K562 (cell line): ENCODE data around the gene ITGBL1. TPM values are rescaled to one million over a fixed set of nuclear protein-coding genes. Genes with fewer than 3 reads are reported as not detected.

Experiments used
- ATAC-seq: fragments of 200-7000 bp; cut with Tn5 transposase; 3 replicates; pipeline ENCODE4 v1.9.1; 2020; ENCODE audit warnings: moderate library complexity
- BruUV-seq: library from RNA; stranded (reverse); fragments of 400-500 nt; replicated peaks from 2 replicates; lab custom pipeline; 2021; lab: Mats Ljungman, UMichigan
- CTCF ChIA-PET: fragments of 300-600 bp; formaldehyde crosslinking; extraction: SDS; loops from one replicate; lab custom pipeline; 2021; ENCODE audit warnings: low intra/inter-chr PET ratio; lab: Yijun Ruan, JAX
- POLR2A ChIA-PET: fragments of 300-600, 350-650 bp; sonication (Branson Sonifier 250); formaldehyde crosslinking; extraction: SDS; loops from one replicate; lab custom pipeline; 2021; ENCODE audit warnings: antibody characterized with exemption, inconsistent platforms; lab: Yijun Ruan, JAX
- DNase-seq, 4 experiments: peaks; one replicate each; pipeline versions ENCODE4 v3.0.0 to v3.0.0-alpha.2; 2011 to 2018; ENCODE audit warnings: low spot score in 3 of 4, mixed read lengths in 3 of 4; ENCODE audit errors: extremely low read depth in 1 of 4
- FAIRE-seq: peaks from 2 replicates; lab custom pipeline; 2011; peaks lifted over from hg19 to GRCh38; lab: Jason Lieb, UNC
- H2AFZ ChIP-seq: 2 replicates; pipeline ENCODE4 v1.6.0; 2011; ENCODE audit warnings: low read depth, low read length, control low read depth, inconsistent platforms
- H3K27ac ChIP-seq: fragments of 200-600 bp; 3 replicates; pipeline ENCODE4 v1.8.0; 2011; ENCODE audit warnings: low read depth, mild to moderate bottlenecking, control low read depth, inconsistent platforms, low read length, moderate library complexity, mixed read lengths; ENCODE audit errors: extremely low read depth
- H3K27me3 ChIP-seq, 2 experiments: fragments of 300-600 bp in 1 of 2; 2 replicates in 1 of 2; 3 replicates in 1 of 2; pipeline versions ENCODE4 v1.6.0 to v1.8.0; 2011; ENCODE audit warnings: inconsistent platforms in 2 of 2, low read length in 2 of 2, mild to moderate bottlenecking in 1 of 2, mixed read lengths in 1 of 2, moderate library complexity in 1 of 2; ENCODE audit not compliant: control insufficient read depth in 2 of 2, insufficient read depth in 2 of 2
- H3K36me3 ChIP-seq: fragments of 300-600 bp; 3 replicates; pipeline ENCODE4 v1.8.0; 2011; ENCODE audit warnings: mild to moderate bottlenecking, low read length, inconsistent platforms; ENCODE audit not compliant: control insufficient read depth, insufficient read depth
- H3K4me1 ChIP-seq, 2 experiments: fragments of 200-600 bp in 1 of 2; replicated peaks in 1 of 2; 2 replicates in 1 of 2; 3 replicates in 1 of 2; pipeline versions ENCODE4 v1.5.1 to v1.8.0; 2011; ENCODE audit warnings: inconsistent platforms in 2 of 2, low read length in 2 of 2, mild to moderate bottlenecking in 1 of 2, mixed read lengths in 1 of 2, moderate library complexity in 1 of 2; ENCODE audit not compliant: control insufficient read depth in 2 of 2, insufficient read depth in 2 of 2
- H3K4me2 ChIP-seq: 2 replicates; pipeline ENCODE4 v1.6.1; 2011; ENCODE audit warnings: low read length, control low read depth, inconsistent platforms, mixed read lengths; ENCODE audit not compliant: insufficient read depth
- H3K4me3 ChIP-seq: fragments of 200-600 bp; sonication (generic), shearing (Covaris generic); 2 replicates; pipeline ENCODE4 v1.5.1; 2016; ENCODE audit warnings: control low read depth, inconsistent platforms
- H3K79me2 ChIP-seq: fragments of 200-600 bp; 3 replicates; pipeline ENCODE4 v1.8.0; 2011; ENCODE audit warnings: low read length, inconsistent platforms; ENCODE audit not compliant: control insufficient read depth, insufficient read depth
- H3K9ac ChIP-seq, 2 experiments: 2 replicates each; pipeline versions ENCODE4 v1.6.0 to v1.6.1; 2011; ENCODE audit warnings: low read depth in 2 of 2, low read length in 2 of 2, control low read depth in 1 of 2, inconsistent platforms in 1 of 2, mild to moderate bottlenecking in 1 of 2, mixed read lengths in 1 of 2; ENCODE audit not compliant: insufficient read depth in 1 of 2
- H3K9me1 ChIP-seq: one replicate; pipeline ENCODE4 v1.6.0; 2011; ENCODE audit warnings: inconsistent platforms, mild to moderate bottlenecking, low read length, moderate library complexity; ENCODE audit not compliant: control insufficient read depth, insufficient read depth
- H3K9me3 ChIP-seq: replicated peaks from 2 replicates; pipeline ENCODE4 v1.5.1; 2011; ENCODE audit warnings: low read depth, low read length, inconsistent platforms; ENCODE audit not compliant: control insufficient read depth, insufficient read depth
- H4K20me1 ChIP-seq: replicated peaks from 2 replicates; pipeline ENCODE4 v1.6.1; 2011; ENCODE audit warnings: low read length, inconsistent platforms, mixed read lengths; ENCODE audit not compliant: control insufficient read depth, insufficient read depth
- ASH1L ChIP-seq: fragments of 450-650 bp; IDR thresholded peaks from 2 replicates; pipeline ENCODE4 v1.6.1; 2018; ENCODE audit warnings: borderline replicate concordance, mild to moderate bottlenecking, low read depth; ENCODE audit not compliant: partially characterized antibody
- BCL6 ChIP-seq: fragments of 250-450 bp; sonication (Bioruptor Pico); IDR thresholded peaks from 2 replicates; pipeline ENCODE4 v1.4.0; 2020
- ELF2 ChIP-seq: fragments of 250-450 bp; sonication (Bioruptor Pico); IDR thresholded peaks from 2 replicates; pipeline ENCODE4 v1.5.0; 2021; ENCODE audit warnings: mild to moderate bottlenecking
- GATA2 ChIP-seq: sonication (generic); formaldehyde crosslinking; IDR thresholded peaks from 2 replicates; pipeline ENCODE4 v1.4.0; 2020; ENCODE audit warnings: mild to moderate bottlenecking, missing genetic modification reagents
- GTF2A2 ChIP-seq: IDR thresholded peaks from 2 replicates; pipeline ENCODE4 v1.6.1; 2016; ENCODE audit warnings: mild to moderate bottlenecking, missing genetic modification characterization, missing compliant biosample characterization
- KDM1A ChIP-seq, 2 experiments: fragments of 450-650 bp; IDR thresholded peaks; 2 replicates each; pipeline ENCODE4 v1.6.1; 2016; ENCODE audit warnings: mild to moderate bottlenecking in 2 of 2
- RUNX1 ChIP-seq: sonication (generic); IDR thresholded peaks from 2 replicates; pipeline ENCODE4 v1.6.1; 2016; ENCODE audit warnings: antibody characterized with exemption, low read depth
- ZNF589 ChIP-seq: fragments of 200-800 bp; sonication (Bioruptor generic); IDR thresholded peaks from 2 replicates; pipeline ENCODE4 v1.6.1; 2016; ENCODE audit warnings: low read depth, missing genetic modification characterization, missing compliant biosample characterization
- in situ Hi-C: fragments of 300-500 bp; cut with MboI; formaldehyde crosslinking; loops from 4 replicates; pipeline ENCODE4 v1.15.0; 2018; ENCODE audit warnings: inconsistent platforms, mixed read lengths
- intact Hi-C: fragments of 100-400 bp; cut with micrococcal nuclease; formaldehyde crosslinking; loops from 2 replicates; pipeline ENCODE4 v1.14.2; 2022
- polyA plus RNA-seq, 8 experiments: library from polyadenylated mRNA; depleted of rRNA in 4 of 8; stranded (reverse) in 5 of 8; unstranded in 3 of 8; fragments of >200 nt; fragmentation: Nextera tagmentation in 2 of 8; fragmentation: Illumina TruSeq in 1 of 8; extraction: Ambion mirVana in 2 of 8; extraction: Trizol in 1 of 8; gene quantifications; 2 replicates each; pipeline versions ENCODE4 v1.2.1 to v1.2.3, GENCODE V29; 2011 to 2014; ENCODE audit warnings: inconsistent platforms in 1 of 8, missing spikeins in 1 of 8
- total RNA-seq, 7 experiments: library from RNA; depleted of rRNA in 6 of 7; stranded (reverse); fragments of >200 nt in 6 of 7; fragmentation: Illumina TruSeq in 2 of 7; extraction: Trizol in 2 of 7; gene quantifications; 2 replicates each; pipeline versions ENCODE4 v1.2.1 to v1.2.3, GENCODE V29; 2011 to 2021; ENCODE audit warnings: low replicate concordance in 1 of 7
- TF ChIP-seq, protein P1 (sequence below), 3 experiments: fragments of 200-800 bp in 1 of 3; sonication (Bioruptor generic) in 1 of 3; sonication (generic) in 1 of 3; formaldehyde crosslinking in 1 of 3; IDR thresholded peaks; 2 replicates each; pipeline versions ENCODE4 v1.6.1 to v1.8.0; 2016 to 2022; ENCODE audit warnings: mild to moderate bottlenecking in 2 of 3, missing compliant biosample characterization in 2 of 3, missing genetic modification characterization in 2 of 3, missing genetic modification reagents in 1 of 3
- TF ChIP-seq, protein P2 (sequence below): fragments of 450-650 bp; formaldehyde crosslinking; IDR thresholded peaks from 2 replicates; pipeline ENCODE4 v1.4.0; 2020; ENCODE audit warnings: mild to moderate bottlenecking, mixed read lengths

ITGBL1 gene
- total and polyA plus RNA-seq, 9 of the 15 experiments (the other 6 are each of a cell fraction or from before 2014, with no cell fraction given) = 0.04 to 0.73 (median 0.32) TPM; not detected in 1

DNA sequence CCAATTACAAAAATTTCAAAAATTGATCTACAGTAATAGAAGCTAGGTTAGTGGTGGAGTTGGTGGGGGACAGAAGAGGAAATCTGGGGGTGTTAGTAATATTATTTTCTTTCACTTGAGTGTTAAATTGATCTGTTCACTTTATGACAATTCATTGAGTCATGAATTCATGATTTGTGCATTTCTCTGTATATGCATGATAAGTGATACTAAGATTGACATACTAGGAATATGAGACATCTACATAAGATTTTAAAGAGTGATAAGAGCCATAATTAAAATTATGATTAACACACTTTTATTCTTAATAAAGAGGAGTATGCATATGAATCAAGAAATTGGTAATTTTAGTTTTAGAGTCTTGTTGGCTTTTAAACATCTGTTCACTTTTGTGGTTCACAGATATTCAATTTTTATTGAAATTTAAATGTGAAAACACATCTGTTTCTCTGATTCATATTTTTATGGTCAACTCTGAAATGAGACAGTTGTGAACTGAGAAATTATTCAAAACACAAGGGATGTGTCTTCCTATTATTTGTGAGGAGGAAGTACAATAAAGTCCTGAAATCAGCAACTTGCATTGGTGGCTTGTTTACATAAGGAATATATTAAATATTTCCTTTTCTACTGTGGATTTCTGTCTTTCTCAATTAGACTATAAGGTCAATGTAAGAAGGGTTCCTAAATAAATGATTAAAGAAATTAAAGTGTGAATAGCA, 196.5 kb downstream of the ITGBL1 start:
- DNase-seq (no peak), ATAC-seq (no peak), FAIRE-seq (no peak)
- no peak overlapping the region for H3K27ac ChIP-seq
- no peaks in the 10 kb centered on the region for H3K9me3 ChIP-seq
- TF ChIP-seq RUNX1 (no peak), ASH1L (no peak), GTF2A2 (tag) (no peak), ZNF589 (CRISPR knock-in tag) (no peak), BCL6 (CRISPR knock-in tag) (no peak), GATA2 (CRISPR knock-in tag) (no peak), ELF2 (CRISPR knock-in tag) (no peak), KDM1A (IDR thresholded peaks at IDR 0.05) (no peak)
- TF ChIP-seq, protein P1, sequence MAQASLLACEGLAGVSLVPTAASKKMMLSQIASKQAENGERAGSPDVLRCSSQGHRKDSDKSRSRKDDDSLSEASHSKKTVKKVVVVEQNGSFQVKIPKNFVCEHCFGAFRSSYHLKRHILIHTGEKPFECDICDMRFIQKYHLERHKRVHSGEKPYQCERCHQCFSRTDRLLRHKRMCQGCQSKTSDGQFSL (CRISPR knock-in tag; IDR thresholded peaks at IDR 0.05) = no peak
- TF ChIP-seq, protein P1 (tag; IDR thresholded peaks at IDR 0.05) = no peak
- TF ChIP-seq, protein P2, sequence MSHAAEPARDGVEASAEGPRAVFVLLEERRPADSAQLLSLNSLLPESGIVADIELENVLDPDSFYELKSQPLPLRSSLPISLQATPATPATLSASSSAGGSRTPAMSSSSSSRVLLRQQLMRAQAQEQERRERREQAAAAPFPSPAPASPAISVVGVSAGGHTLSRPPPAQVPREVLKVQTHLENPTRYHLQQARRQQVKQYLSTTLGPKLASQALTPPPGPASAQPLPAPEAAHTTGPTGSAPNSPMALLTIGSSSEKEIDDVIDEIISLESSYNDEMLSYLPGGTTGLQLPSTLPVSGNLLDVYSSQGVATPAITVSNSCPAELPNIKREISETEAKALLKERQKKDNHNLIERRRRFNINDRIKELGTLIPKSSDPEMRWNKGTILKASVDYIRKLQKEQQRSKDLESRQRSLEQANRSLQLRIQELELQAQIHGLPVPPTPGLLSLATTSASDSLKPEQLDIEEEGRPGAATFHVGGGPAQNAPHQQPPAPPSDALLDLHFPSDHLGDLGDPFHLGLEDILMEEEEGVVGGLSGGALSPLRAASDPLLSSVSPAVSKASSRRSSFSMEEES (CRISPR knock-in tag) = no peak
- H3K79me2 ChIP-seq = no peaks in the 10 kb centered on the region
- no peak overlapping the region for H2AFZ ChIP-seq
- POLR2A ChIA-PET = no interaction called here
- H3K4me2 ChIP-seq = no peak overlapping the region
- BruUV-seq = no TSS peak
- CTCF ChIA-PET = no interaction called here
- no peaks in the 10 kb centered on the region for H3K4me1 ChIP-seq
- no peaks in the 10 kb centered on the region for H3K36me3 ChIP-seq
- no peaks in the 10 kb centered on the region for H3K9me1 ChIP-seq
- no peaks in the 10 kb centered on the region for H4K20me1 ChIP-seq
- H3K9ac ChIP-seq = no peak overlapping the region
- intact Hi-C loops = no loop called here
- H3K4me3 ChIP-seq = no peak overlapping the region
- in situ Hi-C loops = no loop called here
- no peaks in the 10 kb centered on the region for H3K27me3 ChIP-seq
